GM19467 (cell line): Measurements from ENCODE around the gene USF1.
"Not testable (repeated sequence)": the region's sequence is repeated elsewhere in the genome, so short reads cannot be mapped to it uniquely, and the experiment has no call there.

Source experiments
- ATAC-seq: cut with Tn5 transposase; IDR thresholded peaks from one replicate; pipeline ENCODE4 v1.9.1; 2021; ENCODE audit warnings: mild to moderate bottlenecking, moderate library complexity; ENCODE audit not compliant: unreplicated experiment

USF1 gene

GRCh38 chr1:161048949-161049722, 3.4 kb upstream of the USF1 start:
- ATAC-seq = no peak

- no peak for ATAC-seq
These were observed 2.0 kb upstream of the USF1 start for GRCh38 chr1:161047436-161048420.

GRCh38 chr1:161046605-161047228, 940 bp upstream of the USF1 start:
- ATAC-seq = peak; percentile 34

- peak; percentile 47 for ATAC-seq
These were observed 655 bp downstream of the USF1 start for GRCh38 chr1:161044908-161045735.

- no peak for ATAC-seq
These were observed 1.3 kb downstream of the USF1 start for GRCh38 chr1:161044535-161044907.

- no peak for ATAC-seq
These were observed 6.2 kb downstream of the USF1 start for GRCh38 chr1:161039546-161039945.

GRCh38 chr1:161039154-161039545, 6.6 kb downstream of the USF1 start:
- ATAC-seq = no peak

GRCh38 chr1:161038523-161039153, 7.1 kb downstream of the USF1 start, which contains the start of gene TSTD1:
TSS of gene TSTD1 (minus strand) at chr1:161038964. CDS start at chr1:161038889, 75 bp downstream.
- peak; percentile 76 for ATAC-seq

GRCh38 chr1:161037661-161038522, 7.9 kb downstream of the USF1 start:
- ATAC-seq = no peak

- ATAC-seq = no peak
These were observed 12.0 kb downstream of the USF1 start for GRCh38 chr1:161033751-161034150.

- no peak for ATAC-seq
These were observed 13.4 kb downstream of the USF1 start for GRCh38 chr1:161032409-161032808.

- ATAC-seq = no peak
These were observed 13.9 kb downstream of the USF1 start for GRCh38 chr1:161031874-161032273.

- not testable (repeated sequence) for ATAC-seq
These were observed 16.3 kb downstream of the USF1 start for GRCh38 chr1:161029466-161029865.

GRCh38 chr1:161026954-161027353, 18.8 kb downstream of the USF1 start:
- ATAC-seq = not testable (repeated sequence)

GRCh38 chr1:161022432-161022831, 23.3 kb downstream of the USF1 start:
- ATAC-seq = not testable (repeated sequence)

- ATAC-seq = no peak
These were observed 23.8 kb downstream of the USF1 start for GRCh38 chr1:161021970-161022353.

- ATAC-seq = peak; percentile 75
These were observed 24.4 kb downstream of the USF1 start for GRCh38 chr1:161021165-161021969.

GRCh38 chr1:161020509-161021164, 25.1 kb downstream of the USF1 start, which contains the start of gene F11R:
TSS of gene F11R (minus strand) at chr1:161021152. CDS start at chr1:161021073, 79 bp downstream.
- ATAC-seq = peak; percentile 27
